ENCODE data around the gene RASA3.

Gene RASA3

DNA sequence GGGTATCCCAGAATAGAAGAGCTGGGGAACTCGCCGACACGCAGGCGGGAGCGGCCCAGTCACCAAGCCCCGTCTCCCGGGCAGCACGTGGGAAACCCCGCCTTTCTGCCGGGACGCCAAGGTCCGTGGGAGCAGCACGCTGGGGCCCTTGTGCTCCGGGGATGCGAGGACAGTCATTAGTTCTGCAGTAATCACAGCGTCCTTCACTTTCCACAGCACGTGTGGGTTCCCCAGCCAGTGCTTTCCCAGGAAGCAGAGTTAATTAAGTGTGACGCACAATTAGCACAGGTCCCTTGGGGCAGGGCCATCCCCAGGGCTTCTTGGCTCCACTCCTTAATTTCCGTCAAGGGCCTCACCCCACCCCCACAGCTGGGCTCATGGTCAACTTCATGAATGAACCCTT lies 94.2 kb downstream of the RASA3 start:
- Mint-ChIP-seq H3K4me1 (peaks cover under 1% of the 10 kb centered on the region), H3K27ac (no peak overlapping the region)

DNA sequence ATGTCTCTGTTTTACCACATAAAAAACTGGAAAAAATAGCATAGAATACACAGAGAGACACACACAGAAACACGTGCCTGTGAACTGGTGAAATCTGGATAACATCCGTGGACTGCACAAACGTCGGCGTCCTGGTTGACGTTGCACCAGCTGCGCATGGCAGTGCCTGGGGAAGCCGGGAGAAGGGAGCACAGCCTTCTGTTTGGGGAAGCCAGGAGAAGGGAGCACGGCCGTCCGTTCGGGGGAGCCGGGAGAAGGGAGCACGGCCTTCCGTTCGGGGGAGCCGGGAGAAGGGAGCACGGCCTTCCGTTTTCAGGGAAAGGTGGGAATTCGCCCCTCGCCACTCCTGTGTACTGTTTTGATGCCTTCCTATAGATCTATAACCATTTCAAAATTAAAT lies 94.7 kb downstream of the RASA3 start:
- H3K4me3 Mint-ChIP-seq = no peak overlapping the region
- no peaks in the 10 kb centered on the region for H3K9me3 Mint-ChIP-seq
- H3K4me1 Mint-ChIP-seq = no peaks in the 10 kb centered on the region
- no peaks in the 10 kb centered on the region for H3K27me3 Mint-ChIP-seq
- peaks cover 54% of the 10 kb centered on the region for H3K36me3 Mint-ChIP-seq
- DNase-seq = no peak
- H3K27ac Mint-ChIP-seq = no peak overlapping the region
- CTCF ChIA-PET = no interaction called here

More for the DNA sequence above, 94.2 kb downstream of the RASA3 start:
- Mint-ChIP-seq H3K36me3 (peaks cover 59% of the 10 kb centered on the region), H3K4me3 (no peak overlapping the region), H3K9me3 (no peaks in the 10 kb centered on the region), H3K27me3 (no peaks in the 10 kb centered on the region)
- CTCF ChIA-PET = no interaction called here
- DNase-seq = no peak

DNA sequence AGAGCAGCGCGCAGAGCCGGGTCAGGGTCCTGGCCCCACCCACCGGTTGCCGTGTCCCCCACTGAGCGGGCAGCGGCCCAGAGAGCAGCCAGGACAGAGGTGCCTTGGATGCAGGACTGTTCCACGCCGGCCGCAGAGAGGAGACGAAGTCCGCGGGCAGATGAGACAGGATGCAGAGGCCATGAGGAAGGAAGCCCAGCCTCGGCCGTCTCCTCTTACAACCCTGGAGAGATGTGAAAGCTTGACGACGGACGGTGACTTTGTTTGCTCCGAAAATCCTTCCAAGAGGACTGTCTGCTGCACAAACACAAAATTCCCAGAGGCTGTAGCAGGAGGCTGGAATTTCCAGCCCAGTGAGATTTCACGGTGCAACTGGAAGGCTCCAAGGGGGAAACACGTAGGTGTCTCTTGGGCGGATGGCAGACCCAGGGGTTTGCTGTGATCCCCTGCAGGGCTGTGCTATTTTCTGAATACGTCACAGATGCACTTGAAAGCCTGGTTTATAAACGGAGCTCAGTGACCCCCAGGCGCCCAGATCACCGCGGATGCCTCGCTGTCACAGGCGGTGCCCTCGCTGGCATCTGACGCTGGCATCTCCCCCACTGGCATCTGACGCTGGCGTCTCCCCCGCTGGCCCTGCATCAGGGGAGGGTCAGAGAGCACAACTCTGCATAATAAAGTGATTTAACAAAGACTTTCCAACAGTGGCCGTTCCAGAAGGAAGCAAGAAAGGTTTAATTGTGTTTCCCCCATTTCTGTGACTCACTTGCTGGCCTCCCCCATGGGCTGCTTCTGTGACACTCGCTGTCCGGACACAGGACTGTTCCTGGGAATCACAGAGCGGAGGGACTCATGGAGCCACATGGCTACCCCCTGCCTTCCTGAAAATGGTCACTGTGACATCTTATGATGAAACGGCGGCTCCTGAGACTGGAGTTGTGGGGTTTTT lies 96.6 kb downstream of the RASA3 start:
- Mint-ChIP-seq H3K27ac (peak overlapping the region; percentile 37), H3K4me3 (no peak overlapping the region), H3K9me3 (peaks cover 10% of the 10 kb centered on the region), H3K36me3 (peaks cover 54% of the 10 kb centered on the region), H3K27me3 (no peaks in the 10 kb centered on the region), H3K4me1 (no peaks in the 10 kb centered on the region)
- CTCF ChIA-PET = no interaction called here
- no peak for DNase-seq

DNA sequence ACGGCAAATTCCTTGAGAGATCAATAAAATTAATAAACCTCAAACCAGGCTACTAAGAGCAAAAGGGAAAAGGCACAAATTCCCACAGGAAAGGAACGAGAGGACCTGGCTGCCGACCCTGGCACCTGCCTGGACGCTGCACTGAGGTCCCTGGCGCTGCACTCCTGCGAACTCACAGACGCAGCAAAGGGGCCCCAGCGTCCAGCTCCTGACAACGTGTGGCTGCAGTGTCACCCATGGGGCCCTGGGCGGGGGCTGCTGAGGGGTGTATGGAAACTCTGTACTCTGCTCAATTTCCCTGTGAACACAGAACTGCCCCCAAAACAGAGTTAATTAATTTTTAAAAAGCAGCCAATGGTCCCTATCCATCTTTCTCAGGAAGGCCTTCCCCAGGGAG lies 97.2 kb downstream of the RASA3 start:
- Mint-ChIP-seq H3K27ac (no peak overlapping the region), H3K4me1 (no peaks in the 10 kb centered on the region), H3K4me3 (no peak overlapping the region), H3K36me3 (peaks cover 56% of the 10 kb centered on the region), H3K9me3 (peaks cover 11% of the 10 kb centered on the region), H3K27me3 (no peaks in the 10 kb centered on the region)
- DNase-seq = no peak
- CTCF ChIA-PET = no interaction called here

DNA sequence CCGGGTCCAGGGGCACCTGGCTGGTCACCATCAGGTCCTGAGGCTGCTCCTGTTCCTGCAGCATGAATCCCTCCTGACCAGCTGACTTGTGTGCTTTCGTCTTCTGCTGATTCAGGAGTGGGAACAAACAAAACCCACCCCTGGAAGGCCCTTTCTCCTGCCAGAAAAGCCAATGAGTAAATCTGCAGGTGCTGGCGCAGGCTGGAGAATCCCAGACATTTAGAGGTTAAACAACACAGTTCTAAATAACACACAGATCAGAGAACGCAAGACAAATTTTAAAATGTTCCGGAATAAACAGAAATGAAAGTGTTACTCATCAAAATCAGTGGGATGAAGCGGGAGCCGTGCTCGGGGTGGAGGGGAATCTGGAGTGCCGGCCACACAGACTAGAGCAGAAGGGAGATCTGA lies 97.9 kb downstream of the RASA3 start:
- Mint-ChIP-seq H3K27ac (no peak overlapping the region), H3K4me1 (no peaks in the 10 kb centered on the region), H3K4me3 (no peak overlapping the region), H3K36me3 (peaks cover 61% of the 10 kb centered on the region), H3K27me3 (no peaks in the 10 kb centered on the region), H3K9me3 (peaks cover 11% of the 10 kb centered on the region)
- CTCF ChIA-PET = no interaction called here
- DNase-seq = no peak

DNA sequence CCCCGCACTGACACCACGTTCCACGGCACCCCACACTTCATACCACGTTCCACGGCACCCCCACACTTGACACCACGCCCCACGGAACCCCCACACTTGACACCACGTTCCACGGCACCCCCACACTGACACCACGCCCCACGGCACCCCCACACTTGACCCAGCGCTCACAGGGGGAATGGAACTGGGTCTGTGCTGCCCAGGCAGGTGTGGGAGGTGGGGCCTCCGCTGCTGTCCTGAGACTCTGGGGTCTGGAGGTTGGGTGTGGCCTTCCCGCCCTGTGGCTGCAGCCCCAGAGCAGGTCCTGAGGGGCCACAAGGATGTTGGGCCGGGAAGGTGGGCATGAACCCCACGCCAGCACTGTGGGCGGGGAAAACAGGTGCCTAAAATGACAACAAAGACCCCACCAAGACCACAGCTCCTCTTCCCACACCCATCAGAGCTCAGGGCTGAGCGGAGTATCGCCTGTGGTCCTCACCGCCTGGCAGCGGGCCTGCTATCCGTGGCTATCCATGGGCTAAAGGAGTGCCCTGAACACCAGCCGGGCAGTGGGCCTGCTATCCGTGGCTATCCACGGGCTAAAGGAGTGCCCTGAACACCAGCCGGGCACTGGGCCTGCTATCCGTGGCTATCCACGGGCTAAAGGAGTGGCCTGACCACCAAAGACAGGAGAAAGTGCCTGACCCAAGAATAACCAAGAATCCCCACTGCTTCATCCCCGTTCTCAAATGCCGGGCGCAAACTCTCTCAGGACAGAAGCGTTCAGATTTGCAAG lies 98.7 kb downstream of the RASA3 start:
- Mint-ChIP-seq H3K4me1 (no peaks in the 10 kb centered on the region), H3K9me3 (peaks cover 11% of the 10 kb centered on the region), H3K27ac (no peak overlapping the region), H3K36me3 (peaks cover 61% of the 10 kb centered on the region), H3K27me3 (no peaks in the 10 kb centered on the region), H3K4me3 (no peak overlapping the region)
- CTCF ChIA-PET = no interaction called here
- DNase-seq = no peak

DNA sequence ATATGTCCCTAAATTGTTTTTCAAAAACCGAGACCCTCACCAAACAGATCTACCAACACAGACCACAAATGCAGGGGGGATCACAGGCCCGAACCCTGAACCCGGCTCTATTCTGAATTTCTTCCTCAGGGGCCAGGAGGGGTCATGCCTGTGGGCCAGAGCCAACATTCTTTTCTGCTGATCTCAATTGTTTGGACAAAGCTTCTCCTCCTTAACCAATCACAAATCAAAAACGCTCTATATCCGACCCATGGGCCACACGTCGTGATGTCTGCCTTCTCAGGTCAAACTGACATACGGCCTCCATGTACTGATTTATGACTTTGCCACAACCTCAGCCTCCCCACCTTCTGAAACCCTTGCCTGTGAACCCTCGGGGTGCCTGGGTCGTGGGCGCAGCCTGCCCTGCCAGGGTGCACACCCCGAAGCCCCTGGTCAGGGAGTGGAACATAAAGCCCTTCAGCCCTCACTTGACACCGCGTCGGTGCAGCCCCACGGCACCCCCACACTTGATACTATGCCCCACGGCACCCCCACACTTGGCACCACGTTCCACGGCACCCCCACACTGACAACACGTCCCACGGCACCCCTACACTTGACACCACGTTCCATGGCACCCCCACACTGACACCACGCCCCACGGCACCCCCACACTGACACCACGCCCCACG lies 100.2 kb downstream of the RASA3 start:
- H3K9me3 Mint-ChIP-seq = peaks cover 11% of the 10 kb centered on the region
- no peaks in the 10 kb centered on the region for H3K27me3 Mint-ChIP-seq
- DNase-seq = no peak
- peaks cover 65% of the 10 kb centered on the region for H3K36me3 Mint-ChIP-seq
- no peak overlapping the region for H3K4me3 Mint-ChIP-seq
- no peak overlapping the region for H3K27ac Mint-ChIP-seq
- CTCF ChIA-PET = no interaction called here
- H3K4me1 Mint-ChIP-seq = no peaks in the 10 kb centered on the region

DNA sequence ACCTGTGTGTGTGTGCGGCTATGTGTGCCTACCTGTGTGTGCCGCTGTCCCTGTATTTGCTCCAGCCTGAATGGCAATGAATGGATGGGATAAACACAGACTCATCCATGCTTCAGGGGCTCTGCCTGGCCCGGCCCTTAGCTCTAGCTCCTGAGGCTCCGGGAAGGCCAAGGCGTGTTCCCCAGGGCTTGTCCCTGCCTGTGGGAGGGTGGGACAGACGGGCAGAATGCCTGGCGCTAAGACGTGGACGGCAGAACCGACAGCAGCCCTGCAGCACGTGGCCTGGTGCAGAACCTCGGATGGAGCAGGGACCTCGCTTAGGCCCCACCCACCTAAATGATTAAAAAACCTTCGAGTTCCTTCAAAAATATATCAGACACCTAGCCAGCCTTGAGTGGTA lies 100.8 kb downstream of the RASA3 start:
- no peak for DNase-seq
- peaks cover 11% of the 10 kb centered on the region for H3K9me3 Mint-ChIP-seq
- H3K27me3 Mint-ChIP-seq = no peaks in the 10 kb centered on the region
- no peak overlapping the region for H3K4me3 Mint-ChIP-seq
- H3K36me3 Mint-ChIP-seq = peaks cover 62% of the 10 kb centered on the region
- H3K27ac Mint-ChIP-seq = no peak overlapping the region
- H3K4me1 Mint-ChIP-seq = no peaks in the 10 kb centered on the region
- CTCF ChIA-PET = no interaction called here

DNA sequence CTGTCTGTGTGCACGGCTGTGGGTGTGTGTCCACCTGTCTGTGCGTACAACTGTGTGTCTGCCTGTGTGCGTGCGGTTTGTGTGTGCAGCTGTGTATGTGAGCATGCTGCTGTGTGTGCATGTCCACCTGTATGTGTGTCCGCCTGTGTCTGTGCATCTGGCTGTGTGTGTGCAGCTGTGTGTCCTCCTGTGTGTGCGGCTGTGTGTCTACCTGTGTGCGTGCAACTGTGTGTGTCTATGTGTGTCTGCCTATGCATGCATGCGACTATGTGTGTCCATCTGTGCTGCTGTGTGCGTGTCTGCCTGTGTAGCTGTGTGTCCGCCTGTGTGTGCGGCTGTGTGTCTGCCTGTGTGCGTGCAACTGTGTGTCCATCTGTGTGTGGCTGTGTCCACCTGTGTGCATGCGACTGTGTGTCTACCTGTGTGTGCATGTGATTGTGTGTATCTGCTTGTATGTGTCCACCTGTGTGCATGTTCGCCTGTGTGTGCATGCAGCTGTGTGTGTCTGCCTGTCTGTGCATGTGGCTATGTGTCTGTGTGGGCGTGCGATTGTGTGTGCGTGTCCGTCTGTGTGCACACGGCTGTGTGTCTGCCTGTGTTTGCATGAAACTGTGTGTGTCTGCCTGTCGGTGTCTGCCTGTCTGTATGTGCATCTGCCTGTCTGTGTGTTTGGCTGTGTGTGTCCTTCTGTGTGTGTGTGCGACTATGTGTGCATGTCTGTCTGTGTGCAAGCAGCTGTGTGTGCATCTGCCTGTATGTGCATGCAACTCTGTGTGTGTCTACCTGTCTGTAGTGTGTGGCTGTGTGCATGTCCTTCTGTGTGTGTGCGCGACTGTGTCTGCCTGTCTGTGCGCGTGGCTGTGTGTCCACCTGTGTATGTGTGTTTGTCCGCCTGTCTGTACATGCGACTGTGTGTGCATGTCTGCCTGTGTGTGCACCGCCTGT lies 101.5 kb downstream of the RASA3 start:
- H3K27ac Mint-ChIP-seq = no peak overlapping the region
- CTCF ChIA-PET = no interaction called here
- H3K4me3 Mint-ChIP-seq = no peak overlapping the region
- peaks cover 11% of the 10 kb centered on the region for H3K9me3 Mint-ChIP-seq
- peaks cover 63% of the 10 kb centered on the region for H3K36me3 Mint-ChIP-seq
- no peaks in the 10 kb centered on the region for H3K27me3 Mint-ChIP-seq
- no peak for DNase-seq
- no peaks in the 10 kb centered on the region for H3K4me1 Mint-ChIP-seq

DNA sequence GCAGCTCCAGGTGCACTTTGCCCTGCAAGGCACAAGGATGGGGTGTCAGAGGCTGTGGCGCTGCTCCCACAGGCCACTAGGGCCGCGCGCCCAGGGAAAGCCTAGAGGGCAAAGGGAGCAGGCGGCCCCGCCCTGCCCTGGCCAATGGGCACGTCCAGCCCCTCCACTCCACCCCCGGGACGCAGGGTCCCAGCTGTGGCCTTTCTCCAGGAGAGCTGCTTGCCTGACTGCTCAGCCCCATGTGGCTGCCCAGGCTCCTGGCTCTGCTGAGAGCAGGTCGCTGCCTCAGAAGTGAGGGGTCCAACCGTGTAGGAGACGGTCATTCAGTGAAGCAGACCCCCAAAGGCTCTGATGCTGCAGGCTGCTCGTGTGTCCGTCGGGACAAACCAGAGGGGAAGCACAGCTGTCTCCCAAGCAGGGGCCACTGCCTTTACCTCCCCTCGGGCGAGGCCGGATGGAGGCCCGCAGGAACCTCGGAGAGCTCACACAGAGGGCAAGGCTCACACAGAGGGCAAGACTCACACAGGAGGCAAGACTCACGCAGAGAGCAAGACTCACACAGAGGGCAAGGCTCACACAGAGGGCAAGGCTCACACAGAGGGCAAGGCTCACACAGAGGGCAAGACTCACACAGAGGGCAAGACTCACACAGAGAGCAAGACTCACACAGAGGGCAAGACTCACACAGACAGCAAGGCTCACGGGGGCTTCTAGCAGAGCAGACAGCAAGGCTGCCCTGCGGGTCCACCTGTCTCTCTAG lies 102.4 kb downstream of the RASA3 start:
- no peak overlapping the region for H3K27ac Mint-ChIP-seq

DNA sequence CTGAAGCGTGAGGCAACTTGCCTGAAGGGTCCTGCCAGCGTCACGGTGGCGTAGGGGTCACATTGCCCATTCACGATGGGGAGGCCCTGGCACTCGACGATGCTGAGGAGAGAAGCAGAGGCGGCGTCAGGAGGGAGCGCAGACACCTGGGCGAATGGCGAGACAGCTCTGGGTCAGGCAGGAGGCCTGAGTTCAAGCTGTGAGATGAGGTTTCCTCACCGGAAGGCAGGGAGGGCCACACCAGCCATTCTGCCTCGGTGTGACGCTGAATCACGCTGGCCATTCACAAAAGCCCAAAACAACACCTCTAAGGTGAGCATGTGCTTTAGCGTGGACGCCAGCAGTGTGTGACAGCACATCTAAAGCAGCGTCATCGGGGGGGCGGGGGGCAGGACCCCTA lies 104.6 kb downstream of the RASA3 start:
- H3K4me1 Mint-ChIP-seq = peaks cover 2% of the 10 kb centered on the region
- DNase-seq = no peak
- H3K9me3 Mint-ChIP-seq = peaks cover 11% of the 10 kb centered on the region
- H3K4me3 Mint-ChIP-seq = no peak overlapping the region
- CTCF ChIA-PET = no interaction called here
- no peaks in the 10 kb centered on the region for H3K27me3 Mint-ChIP-seq
- H3K36me3 Mint-ChIP-seq = peaks cover 65% of the 10 kb centered on the region
- H3K27ac Mint-ChIP-seq = no peak overlapping the region

More for the DNA sequence above, 102.4 kb downstream of the RASA3 start:
- no peak overlapping the region for H3K4me3 Mint-ChIP-seq
- no peak for DNase-seq
- H3K4me1 Mint-ChIP-seq = no peaks in the 10 kb centered on the region
- no peaks in the 10 kb centered on the region for H3K27me3 Mint-ChIP-seq
- peaks cover 11% of the 10 kb centered on the region for H3K9me3 Mint-ChIP-seq
- CTCF ChIA-PET = no interaction called here
- peaks cover 65% of the 10 kb centered on the region for H3K36me3 Mint-ChIP-seq

DNA sequence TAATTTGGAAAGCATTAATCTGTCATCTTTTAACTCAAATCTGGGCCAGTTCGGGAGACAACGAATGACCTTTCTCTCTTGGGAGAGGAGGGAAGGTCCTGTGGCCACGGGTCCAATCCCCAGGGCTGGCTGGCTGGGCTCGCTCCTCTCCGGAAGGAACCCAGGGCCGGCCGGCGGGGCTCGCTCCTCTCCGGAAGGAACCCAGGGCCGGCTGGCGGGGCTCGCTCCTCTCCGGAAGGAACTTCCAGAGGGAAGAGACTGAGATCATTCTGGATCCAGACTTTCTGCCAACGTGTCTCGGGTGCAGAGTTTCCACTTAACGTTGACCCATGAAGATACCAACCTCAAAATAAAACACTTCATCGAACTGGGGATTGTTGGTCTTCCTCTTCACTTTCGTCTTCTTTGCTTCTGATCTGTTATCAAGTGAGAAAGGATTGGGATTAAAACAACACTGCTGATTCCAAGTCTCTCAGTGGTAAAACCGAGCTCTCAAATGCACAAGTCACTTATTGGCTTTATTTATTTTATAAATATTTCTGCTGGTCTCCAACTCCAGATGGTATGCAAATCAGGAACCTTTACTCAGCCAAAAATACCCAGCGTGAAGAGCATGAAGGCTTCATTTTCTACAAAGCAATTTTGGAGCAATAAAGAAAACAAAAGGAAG lies 105.2 kb downstream of the RASA3 start:
- Mint-ChIP-seq H3K27ac (peak overlapping the region; percentile 42), H3K4me1 (peaks cover 2% of the 10 kb centered on the region)
- CTCF ChIA-PET = no interaction called here

DNA sequence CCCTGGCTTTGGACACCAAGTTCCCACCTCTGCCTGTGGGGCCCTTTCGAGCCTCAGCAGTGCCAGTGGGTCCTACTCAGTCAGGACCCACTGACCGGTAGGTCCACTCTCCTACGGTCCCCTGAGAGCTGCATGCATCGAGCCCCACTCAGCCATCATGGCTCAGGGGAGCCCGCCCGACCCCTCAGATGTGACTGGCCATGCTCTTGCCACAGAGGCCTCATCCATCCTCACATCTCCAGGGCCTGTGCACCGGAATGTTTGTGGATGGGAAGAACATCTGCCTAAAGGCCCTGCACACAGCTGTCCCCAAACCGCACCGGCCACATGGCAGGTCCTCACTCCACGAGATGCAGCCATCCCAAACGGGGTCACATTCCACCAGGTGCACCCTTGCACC lies 105.9 kb downstream of the RASA3 start:
- no peak overlapping the region for H3K4me3 Mint-ChIP-seq
- no peak for DNase-seq
- peaks cover 63% of the 10 kb centered on the region for H3K36me3 Mint-ChIP-seq
- no peaks in the 10 kb centered on the region for H3K27me3 Mint-ChIP-seq
- peaks cover 7% of the 10 kb centered on the region for H3K9me3 Mint-ChIP-seq
- no peak overlapping the region for H3K27ac Mint-ChIP-seq
- H3K4me1 Mint-ChIP-seq = peaks cover 2% of the 10 kb centered on the region
- CTCF ChIA-PET = no interaction called here

More for the DNA sequence above, 105.2 kb downstream of the RASA3 start:
- peaks cover 9% of the 10 kb centered on the region for H3K9me3 Mint-ChIP-seq
- no peak overlapping the region for H3K4me3 Mint-ChIP-seq
- H3K36me3 Mint-ChIP-seq = peaks cover 63% of the 10 kb centered on the region
- no peaks in the 10 kb centered on the region for H3K27me3 Mint-ChIP-seq
- no peak for DNase-seq

All from activated naive CD4-positive, alpha-beta T cell treated with anti-CD3 and anti-CD28 coated beads, Interleukin-2, amount 10 ng/mL, durations not matched to agents 7 days and 5 days (primary cell).